GM18505 (cell line): ENCODE measurements around the gene COG7.
"Not testable (repeated sequence)": the region's sequence is repeated elsewhere in the genome, so short reads cannot be mapped to it uniquely, and the experiment has no call there.

Source experiments
- ATAC-seq: cut with Tn5 transposase; IDR thresholded peaks from one replicate; pipeline ENCODE4 v1.9.1; 2021; ENCODE audit not compliant: unreplicated experiment
- POLR2A ChIP-seq: IDR thresholded peaks from 4 replicates; pipeline ENCODE4 v1.6.1; 2011; ENCODE audit warnings: borderline replicate concordance; ENCODE audit not compliant: insufficient read depth, insufficient read length; ENCODE audit errors: extremely low read depth

Gene COG7

GRCh38 chr16:23378921-23379320 is 74.1 kb downstream of the COG7 start:
- ATAC-seq, result no peak
- TF ChIP-seq POLR2A, result no peak

- ATAC-seq, result no peak
- TF ChIP-seq POLR2A, result no peak
Measured at GRCh38 chr16:23378256-23378655, 74.7 kb downstream of the COG7 start.

- no peak for TF ChIP-seq POLR2A
- no peak for ATAC-seq
Measured at GRCh38 chr16:23377071-23377931, 75.7 kb downstream of the COG7 start.

GRCh38 chr16:23375643-23376042 is 77.3 kb downstream of the COG7 start:
- no peak for TF ChIP-seq POLR2A
- ATAC-seq, result no peak

- no peak for ATAC-seq
- TF ChIP-seq POLR2A, result no peak
Measured at GRCh38 chr16:23374721-23375510, 78.1 kb downstream of the COG7 start.

GRCh38 chr16:23373436-23374219 is 79.4 kb downstream of the COG7 start:
- ATAC-seq, result no peak
- no peak for TF ChIP-seq POLR2A

- no peak for TF ChIP-seq POLR2A
- no peak for ATAC-seq
Measured at GRCh38 chr16:23371368-23371767, 81.6 kb downstream of the COG7 start.

- ATAC-seq, result no peak
- TF ChIP-seq POLR2A, result no peak
Measured at GRCh38 chr16:23369416-23369815, 83.6 kb downstream of the COG7 start.

GRCh38 chr16:23368469-23368868 is 84.5 kb downstream of the COG7 start:
- no peak for TF ChIP-seq POLR2A

GRCh38 chr16:23367988-23368387 is 85.0 kb downstream of the COG7 start:
- no peak for TF ChIP-seq POLR2A
- no peak for ATAC-seq

More at GRCh38 chr16:23368469-23368868, 84.5 kb downstream of the COG7 start:
- no peak for ATAC-seq

- ATAC-seq, result no peak
- TF ChIP-seq POLR2A, result no peak
Measured at GRCh38 chr16:23367564-23367963, 85.4 kb downstream of the COG7 start.

GRCh38 chr16:23366341-23366740 is 86.6 kb downstream of the COG7 start:
- not testable (repeated sequence) for ATAC-seq

GRCh38 chr16:23365602-23366240 is 87.3 kb downstream of the COG7 start:
- no peak for ATAC-seq
- TF ChIP-seq POLR2A, result no peak
